Stomach smooth muscle (tissue), 2 donors: ENCODE results near the gene FNDC5.

ENCODE experiments used
- H3K27ac ChIP-seq: one replicate; pipeline ENCODE4 v1.7.0; 2013; ENCODE audit warnings: mild to moderate bottlenecking, low read length, inconsistent platforms
- H3K27me3 ChIP-seq, 2 donors: one replicate each; pipeline ENCODE4 v1.7.0; 2013; ENCODE audit warnings: low read length in 2 of 2; ENCODE audit not compliant: insufficient read depth in 2 of 2, control insufficient read depth in 1 of 2
- H3K36me3 ChIP-seq, 2 donors: one replicate each; pipeline ENCODE4 v1.7.0; 2013; ENCODE audit warnings: low read length in 2 of 2; ENCODE audit not compliant: control insufficient read depth in 2 of 2, insufficient read depth in 2 of 2
- H3K4me1 ChIP-seq: one replicate; pipeline ENCODE4 v1.7.0; 2013; ENCODE audit warnings: low read length; ENCODE audit not compliant: control insufficient read depth, insufficient read depth
- H3K4me3 ChIP-seq, 2 donors: one replicate each; pipeline ENCODE4 v1.7.0; 2013; ENCODE audit warnings: low read length in 2 of 2
- H3K9ac ChIP-seq, 2 donors: one replicate each; pipeline ENCODE4 v1.7.0; 2013; ENCODE audit warnings: low read length in 2 of 2, mild to moderate bottlenecking in 1 of 2
- H3K9me3 ChIP-seq, 2 donors: one replicate each; pipeline ENCODE4 v1.7.0; 2013; ENCODE audit warnings: low read length in 2 of 2; ENCODE audit not compliant: control insufficient read depth in 2 of 2
- donor health status: healthy.
- donor health status: Pancreatic carcinoma.

The FNDC5 gene

DNA sequence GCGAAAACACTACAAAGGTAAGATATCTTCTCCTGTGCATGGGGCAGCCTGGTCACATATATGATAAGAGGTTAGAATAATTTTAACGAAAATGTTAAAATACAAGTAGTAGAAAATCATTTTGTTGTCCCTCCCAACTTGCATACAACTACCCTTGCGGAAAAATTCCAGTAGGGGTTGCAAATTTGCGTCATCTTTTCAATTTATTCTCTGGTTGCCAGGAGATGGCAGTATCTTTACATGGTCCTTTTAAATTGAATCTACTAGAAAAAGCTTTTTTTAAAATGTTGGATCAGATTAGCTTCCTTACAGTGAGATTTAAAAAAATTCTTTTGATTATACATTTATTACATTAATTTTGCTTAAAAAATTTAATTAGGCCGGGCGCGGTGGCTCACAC is 42.4 kb downstream of the FNDC5 start:
- Histone ChIP-seq H3K27me3 (no peaks in the 10 kb centered on the region), H3K9me3 (no peaks in the 10 kb centered on the region), H3K9ac (no peak overlapping the region), H3K4me1 (no peaks in the 10 kb centered on the region), H3K4me3 (no peak overlapping the region), H3K27ac (no peak overlapping the region), H3K36me3 (peaks cover 35 to 57% of the 10 kb centered on the region in 2 donors)

GRCh38 chr1:32825181-32825580 is 45.5 kb downstream of the FNDC5 start:
- no peaks in the 10 kb centered on the region for H3K9me3 ChIP-seq
- H3K27ac ChIP-seq = no peak overlapping the region
- H3K4me1 ChIP-seq = no peaks in the 10 kb centered on the region
- no peaks in the 10 kb centered on the region for H3K27me3 ChIP-seq
- H3K4me3 ChIP-seq = no peak overlapping the region
- peaks cover 26 to 35% of the 10 kb centered on the region in 2 donors for H3K36me3 ChIP-seq
- H3K9ac ChIP-seq = no peak overlapping the region

DNA sequence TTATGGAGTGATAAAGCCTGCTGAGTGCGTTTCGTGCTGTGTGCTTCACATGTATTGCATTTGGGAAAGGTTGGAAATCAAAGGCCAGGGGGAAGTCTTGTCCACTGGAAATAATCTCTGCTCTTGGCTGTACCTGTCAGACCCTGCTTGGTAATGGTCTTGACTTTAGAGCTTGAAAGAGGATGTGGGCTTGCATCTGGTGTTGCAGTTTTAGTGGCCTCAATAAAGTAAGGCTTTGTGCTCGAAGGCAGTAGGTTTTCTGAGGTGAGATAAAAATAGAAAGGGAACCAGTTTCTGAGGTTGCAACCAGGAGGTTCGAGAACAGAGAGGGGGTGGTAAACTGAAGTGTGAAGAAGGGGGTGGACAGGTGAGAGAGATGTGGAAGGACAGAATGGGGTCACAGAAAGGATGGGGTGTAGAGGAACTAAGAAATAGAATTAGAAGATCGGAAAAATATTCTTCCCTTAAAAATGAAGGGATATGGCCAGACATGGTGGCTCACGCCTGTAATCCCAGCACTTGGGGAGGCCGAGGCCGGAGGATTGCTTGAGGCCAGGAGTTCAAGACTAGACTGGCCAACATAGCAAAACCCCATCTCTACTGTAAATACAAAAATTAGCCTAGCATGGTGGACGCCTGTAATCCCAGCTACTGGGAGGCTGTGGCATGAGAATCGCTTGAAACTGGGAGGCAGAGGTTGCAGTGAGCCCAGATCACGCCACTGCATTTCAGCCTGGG is 51.7 kb downstream of the FNDC5 start:
- H3K27ac ChIP-seq = peak overlapping the region; percentile 91
- H3K4me1 ChIP-seq = peaks cover 20% of the 10 kb centered on the region
- peak overlapping the region; percentile 22 to 95 for H3K9ac ChIP-seq

GRCh38 chr1:32817815-32818786 is 52.6 kb downstream of the FNDC5 start:
- Histone ChIP-seq H3K9ac (peak overlapping the region; percentile 84 to 95), H3K36me3 (no peaks in the 10 kb centered on the region), H3K4me3 (peak overlapping the region; percentile 92 to 97), H3K27me3 (no peaks in the 10 kb centered on the region), H3K27ac (peak overlapping the region; percentile 91), H3K9me3 (no peaks in the 10 kb centered on the region), H3K4me1 (peaks cover 20% of the 10 kb centered on the region)

More for the DNA sequence above, 51.7 kb downstream of the FNDC5 start:
- H3K27me3 ChIP-seq = no peaks in the 10 kb centered on the region
- no peaks in the 10 kb centered on the region for H3K9me3 ChIP-seq
- no peaks in the 10 kb centered on the region for H3K36me3 ChIP-seq
- H3K4me3 ChIP-seq = peak overlapping the region; percentile 92 to 97

DNA sequence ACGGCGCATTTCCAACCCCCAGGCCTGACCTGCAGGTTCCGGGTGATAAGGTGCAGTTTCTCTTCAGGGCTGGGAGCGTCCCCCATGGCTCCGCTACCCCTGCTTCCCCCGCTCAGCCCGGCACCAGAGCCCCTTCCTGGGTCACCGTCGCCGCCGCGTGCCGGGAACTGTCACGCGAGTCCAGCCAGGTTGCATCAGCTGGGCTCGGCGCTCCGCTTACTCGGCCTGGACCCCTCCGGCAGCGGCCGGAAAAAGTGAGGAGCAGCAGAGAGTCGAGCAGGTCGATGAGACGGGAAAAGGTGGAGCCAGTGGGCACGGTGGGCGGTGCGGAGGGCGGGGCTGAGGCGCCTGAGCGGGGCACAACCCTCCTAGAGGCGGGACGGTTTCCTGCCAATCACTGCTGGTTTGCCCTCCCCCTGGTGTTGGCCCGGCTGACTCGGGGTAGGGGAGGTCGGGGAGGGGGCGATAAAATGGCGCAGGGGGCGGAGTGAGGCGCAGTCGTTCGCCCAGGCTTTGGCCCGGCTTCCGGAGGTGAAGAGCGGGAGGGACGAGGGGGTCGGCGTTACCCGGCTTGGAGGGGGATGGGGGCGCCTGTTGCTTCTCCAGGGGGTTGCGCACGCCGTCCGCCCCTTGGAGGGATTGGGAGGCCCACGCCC is 53.4 kb downstream of the FNDC5 start, which contains the start of the genes S100PBP and YARS1:
S100PBP (plus strand) TSS at position 495 of the 656 bp plus-strand sequence. CDS start 8,447 bp downstream, outside the sequence.
YARS1 (minus strand) TSS at position 200 of the 656 bp plus-strand sequence; CDS start at position 86, 114 bp downstream.
- peak within 1 kb of the TSS; percentile 93 to 95 for H3K9ac ChIP-seq
- peak within 1 kb of the TSS; percentile 91 for H3K27ac ChIP-seq
- no peaks in the 10 kb centered on the region for H3K27me3 ChIP-seq
- no peaks in the 10 kb centered on the region for H3K36me3 ChIP-seq
- H3K4me1 ChIP-seq = peaks cover 20% of the 10 kb centered on the region
- peak within 1 kb of the TSS; percentile 92 to 97 for H3K4me3 ChIP-seq
- H3K9me3 ChIP-seq = no peaks in the 10 kb centered on the region

GRCh38 chr1:32816676-32817158 is 54.0 kb downstream of the FNDC5 start:
- no peaks in the 10 kb centered on the region for H3K27me3 ChIP-seq
- peak overlapping the region; percentile 93 to 94 for H3K9ac ChIP-seq
- peak overlapping the region; percentile 92 to 97 for H3K4me3 ChIP-seq
- H3K36me3 ChIP-seq = no peaks in the 10 kb centered on the region
- peak overlapping the region; percentile 91 for H3K27ac ChIP-seq
- H3K9me3 ChIP-seq = no peaks in the 10 kb centered on the region
- H3K4me1 ChIP-seq = peaks cover 20% of the 10 kb centered on the region

DNA sequence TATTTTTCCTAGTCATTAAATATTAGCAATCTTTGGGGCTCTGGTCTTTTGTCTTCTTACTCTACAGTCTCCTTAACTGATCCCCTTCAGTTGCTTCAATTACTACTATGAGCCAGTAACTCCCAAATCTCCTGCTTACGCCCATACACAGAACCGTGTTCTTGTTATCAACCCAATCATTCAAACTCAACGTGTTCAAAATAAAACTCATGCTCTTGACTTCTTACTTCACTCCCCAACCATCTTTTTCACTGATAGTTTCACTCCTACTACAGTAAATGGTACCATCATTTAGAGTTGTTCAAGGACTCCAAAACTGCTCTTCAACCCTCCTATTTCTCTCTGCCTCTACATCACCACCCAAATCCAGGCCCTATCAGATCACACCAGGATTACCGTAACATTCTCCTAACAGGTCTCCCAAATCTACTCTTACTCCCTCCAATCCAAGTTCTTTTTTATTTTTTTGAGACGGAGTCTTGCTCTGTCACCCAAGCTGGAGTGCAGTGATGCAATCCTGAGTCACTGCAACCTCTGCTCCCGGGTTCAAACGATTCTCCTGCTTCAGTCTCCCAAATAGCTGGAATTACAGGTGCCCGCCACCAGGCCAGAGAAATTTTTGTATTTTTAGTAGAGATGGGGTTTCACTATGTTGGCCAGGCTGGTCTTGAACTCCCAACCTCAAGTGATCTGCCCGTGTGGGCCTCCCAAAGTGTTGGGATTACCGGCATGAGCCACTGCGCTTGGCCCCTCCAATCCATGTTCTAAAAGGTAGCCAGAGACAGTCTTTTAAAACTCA is 56.6 kb downstream of the FNDC5 start:
- no peaks in the 10 kb centered on the region for H3K9me3 ChIP-seq
- H3K4me1 ChIP-seq = peaks cover 20% of the 10 kb centered on the region
- H3K27me3 ChIP-seq = no peaks in the 10 kb centered on the region
- peaks cover 15 to 16% of the 10 kb centered on the region in 2 donors for H3K36me3 ChIP-seq
- no peak overlapping the region for H3K27ac ChIP-seq
- H3K4me3 ChIP-seq = no peak overlapping the region
- H3K9ac ChIP-seq = no peak overlapping the region
